IPS-15b (cell line): ENCODE results near the gene ENTR1.
A peak's percentile ranks its signal among the peaks of the same experiment; 100 is the strongest.
"Not testable (repeated sequence)": the region's sequence is repeated elsewhere in the genome, so short reads cannot be mapped to it uniquely, and the experiment has no call there.

ENCODE experiments used
- H3K27me3 ChIP-seq: one replicate; pipeline ENCODE4 v1.6.1; 2013; ENCODE audit warnings: low read length; ENCODE audit not compliant: control insufficient read depth, insufficient read depth
- H3K36me3 ChIP-seq: one replicate; pipeline ENCODE4 v1.6.1; 2013; ENCODE audit warnings: low read length; ENCODE audit not compliant: control insufficient read depth, insufficient read depth
- H3K4me1 ChIP-seq: one replicate; pipeline ENCODE4 v1.6.1; 2013; ENCODE audit warnings: mild to moderate bottlenecking, low read length; ENCODE audit not compliant: control insufficient read depth, insufficient read depth
- H3K4me3 ChIP-seq: one replicate; pipeline ENCODE4 v1.5.1; 2013; ENCODE audit warnings: low read depth, low read length
- H3K9ac ChIP-seq: one replicate; pipeline ENCODE4 v1.6.1; 2013; ENCODE audit warnings: low read depth, mild to moderate bottlenecking, low read length
- H3K9me3 ChIP-seq: one replicate; pipeline ENCODE4 v1.6.1; 2013; ENCODE audit warnings: mild to moderate bottlenecking, low read length; ENCODE audit not compliant: control insufficient read depth, insufficient read depth

ENTR1 gene

DNA sequence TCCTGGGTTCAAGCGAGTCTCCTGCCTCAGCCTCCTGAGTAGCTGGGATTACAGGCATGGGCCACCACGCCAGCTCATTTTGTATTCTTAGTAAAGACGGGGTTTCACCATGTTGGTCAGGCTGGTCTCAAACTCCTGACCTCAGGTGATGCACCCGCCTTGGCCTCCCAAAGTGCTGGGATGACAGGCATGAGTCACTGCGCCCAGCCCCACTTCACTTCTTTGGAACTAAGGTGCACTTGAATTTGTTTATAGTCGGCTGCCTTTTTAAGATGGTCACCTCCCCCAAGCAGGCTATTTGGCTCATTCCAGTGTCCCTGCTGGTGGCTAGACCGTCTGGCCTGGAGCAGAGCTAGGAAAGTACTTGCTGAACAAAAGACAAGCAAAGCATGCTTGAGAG is 15.0 kb upstream of the ENTR1 start:
- not testable (repeated sequence) for H3K9me3 ChIP-seq, H3K4me3 ChIP-seq, H3K27me3 ChIP-seq, H3K4me1 ChIP-seq, H3K9ac ChIP-seq
- peaks cover 44% of the 10 kb centered on the region for H3K36me3 ChIP-seq

DNA sequence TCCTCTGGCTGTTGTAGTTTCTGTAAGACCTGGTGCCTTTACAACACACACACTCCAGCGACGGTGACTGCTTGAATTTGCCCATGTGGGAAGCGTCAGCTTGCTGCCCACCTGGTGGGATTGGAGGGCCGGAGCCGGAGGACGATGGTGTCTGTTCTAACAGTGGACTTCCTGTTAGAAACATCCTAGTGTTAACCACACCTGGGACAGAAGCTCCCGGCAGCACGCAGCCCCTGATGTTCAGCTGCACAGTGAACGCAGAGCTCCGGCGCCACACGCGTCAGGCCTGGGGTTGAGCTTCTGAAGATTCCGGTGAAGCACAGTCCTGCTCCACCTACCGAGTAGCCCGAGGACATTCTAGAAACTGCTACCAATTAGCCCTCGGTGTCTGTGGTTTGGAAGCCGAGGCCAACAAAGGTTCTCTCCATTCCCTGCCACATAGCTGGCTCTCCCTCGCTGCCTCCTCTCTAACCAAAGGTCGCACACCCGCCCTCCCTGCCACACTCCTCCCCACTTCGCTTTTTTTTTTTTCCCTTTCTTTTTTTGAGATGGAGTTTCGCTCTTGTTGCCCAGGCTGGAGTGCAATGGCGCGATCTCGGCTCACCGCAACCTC is 14.4 kb upstream of the ENTR1 start:
- Histone ChIP-seq H3K27me3 (no peaks in the 10 kb centered on the region), H3K36me3 (peaks cover 44% of the 10 kb centered on the region), H3K9ac (no peak overlapping the region), H3K9me3 (no peaks in the 10 kb centered on the region), H3K4me3 (no peak overlapping the region), H3K4me1 (no peaks in the 10 kb centered on the region)

DNA sequence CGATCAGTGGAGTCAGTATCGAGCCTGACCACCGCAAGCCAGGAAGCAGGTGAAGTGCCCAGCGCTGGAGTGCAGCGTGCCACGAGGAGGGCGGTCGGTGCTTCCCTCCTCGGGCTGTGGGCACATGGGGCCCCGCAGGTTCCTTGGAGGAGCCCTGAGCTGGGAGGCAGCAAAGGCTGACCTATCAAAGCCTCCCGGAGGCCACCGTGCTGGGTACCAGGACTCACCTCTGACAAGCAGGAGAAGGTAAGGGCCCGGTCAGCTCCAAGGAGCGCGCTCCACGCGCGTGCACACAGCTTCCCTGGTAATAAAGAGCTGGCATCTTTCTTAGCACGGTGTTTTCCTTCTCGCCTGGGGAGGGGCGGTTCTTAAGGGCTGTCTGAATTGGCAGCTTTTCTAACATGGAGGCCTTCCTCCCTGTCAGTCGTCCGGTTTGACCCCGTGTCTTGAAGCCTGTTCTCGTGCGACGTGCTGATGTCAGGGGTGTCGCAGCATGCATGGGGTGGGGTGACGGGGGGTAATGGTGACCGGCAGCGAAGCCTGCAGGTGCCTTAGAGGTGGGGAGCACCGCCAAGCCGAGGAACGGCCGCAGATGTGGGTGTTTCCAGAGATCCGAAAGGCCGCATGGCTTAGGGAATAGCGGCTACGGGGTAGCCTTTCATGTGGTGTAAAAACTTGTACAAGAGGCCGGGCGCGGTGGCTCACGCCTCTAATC is 13.2 kb upstream of the ENTR1 start:
- Histone ChIP-seq H3K36me3 (peaks cover 46% of the 10 kb centered on the region), H3K9ac (no peak overlapping the region), H3K9me3 (no peaks in the 10 kb centered on the region), H3K4me3 (no peak overlapping the region), H3K4me1 (no peaks in the 10 kb centered on the region), H3K27me3 (no peaks in the 10 kb centered on the region)

DNA sequence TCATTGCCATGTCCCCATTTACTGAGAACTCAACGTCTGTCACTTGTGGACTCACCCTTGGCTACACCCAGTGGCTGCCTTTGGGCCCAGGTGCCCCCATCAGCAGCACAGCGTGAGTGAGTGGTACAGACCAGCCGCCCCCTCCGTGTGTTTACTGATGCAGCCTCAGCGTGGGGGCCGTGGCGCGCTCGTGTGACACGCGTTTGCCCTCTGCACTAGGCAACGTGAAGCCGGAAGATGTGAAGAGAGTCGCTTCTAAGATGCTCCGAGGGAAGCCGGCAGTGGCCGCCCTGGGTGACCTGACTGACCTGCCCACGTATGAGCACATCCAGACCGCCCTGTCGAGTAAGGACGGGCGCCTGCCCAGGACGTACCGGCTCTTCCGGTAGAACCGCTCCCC is 12.5 kb upstream of the ENTR1 start:
- Histone ChIP-seq H3K9me3 (no peaks in the 10 kb centered on the region), H3K9ac (no peak overlapping the region), H3K4me3 (no peak overlapping the region), H3K4me1 (no peaks in the 10 kb centered on the region), H3K36me3 (peaks cover 53% of the 10 kb centered on the region), H3K27me3 (no peaks in the 10 kb centered on the region)

DNA sequence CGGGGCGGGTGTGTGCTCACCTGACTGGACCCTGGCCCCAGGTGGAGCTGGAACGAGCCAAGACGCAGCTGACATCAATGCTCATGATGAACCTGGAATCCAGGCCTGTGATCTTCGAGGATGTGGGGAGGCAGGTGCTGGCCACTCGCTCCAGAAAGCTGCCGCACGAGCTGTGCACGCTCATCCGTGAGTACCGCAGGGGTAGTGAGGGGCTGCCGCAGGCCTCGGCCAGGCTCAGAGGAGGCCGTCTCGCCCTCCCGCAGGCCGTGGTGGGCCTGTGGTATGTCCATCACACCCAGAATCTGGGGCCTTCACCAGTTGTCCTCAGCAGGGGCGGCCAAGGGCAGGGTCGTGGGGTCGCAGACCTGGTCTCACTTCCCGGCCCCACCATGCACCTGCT is 11.4 kb upstream of the ENTR1 start:
- Histone ChIP-seq H3K4me3 (no peak overlapping the region), H3K9ac (no peak overlapping the region), H3K4me1 (no peaks in the 10 kb centered on the region), H3K36me3 (peaks cover 60% of the 10 kb centered on the region), H3K27me3 (no peaks in the 10 kb centered on the region), H3K9me3 (no peaks in the 10 kb centered on the region)

DNA sequence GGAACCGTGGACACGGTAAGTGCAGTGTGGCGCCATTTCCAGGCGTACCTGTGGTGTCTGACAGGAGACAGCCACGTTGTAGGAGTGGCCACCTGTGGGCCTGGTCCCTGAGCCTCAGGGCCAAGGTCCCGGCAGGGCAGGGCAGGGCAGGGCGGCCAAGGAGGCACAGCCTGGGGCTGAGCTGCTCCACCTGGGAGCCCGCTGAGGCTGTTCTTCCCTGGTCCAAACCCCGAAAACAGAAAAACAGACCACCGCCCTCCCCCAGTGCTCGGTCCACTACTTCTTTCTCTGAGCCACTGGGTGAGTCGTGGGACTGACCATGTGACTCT is 8.6 kb upstream of the ENTR1 start:
- Histone ChIP-seq H3K36me3 (peaks cover 79% of the 10 kb centered on the region), H3K4me1 (no peaks in the 10 kb centered on the region), H3K9ac (no peak overlapping the region), H3K9me3 (no peaks in the 10 kb centered on the region), H3K4me3 (no peak overlapping the region), H3K27me3 (no peaks in the 10 kb centered on the region)

DNA sequence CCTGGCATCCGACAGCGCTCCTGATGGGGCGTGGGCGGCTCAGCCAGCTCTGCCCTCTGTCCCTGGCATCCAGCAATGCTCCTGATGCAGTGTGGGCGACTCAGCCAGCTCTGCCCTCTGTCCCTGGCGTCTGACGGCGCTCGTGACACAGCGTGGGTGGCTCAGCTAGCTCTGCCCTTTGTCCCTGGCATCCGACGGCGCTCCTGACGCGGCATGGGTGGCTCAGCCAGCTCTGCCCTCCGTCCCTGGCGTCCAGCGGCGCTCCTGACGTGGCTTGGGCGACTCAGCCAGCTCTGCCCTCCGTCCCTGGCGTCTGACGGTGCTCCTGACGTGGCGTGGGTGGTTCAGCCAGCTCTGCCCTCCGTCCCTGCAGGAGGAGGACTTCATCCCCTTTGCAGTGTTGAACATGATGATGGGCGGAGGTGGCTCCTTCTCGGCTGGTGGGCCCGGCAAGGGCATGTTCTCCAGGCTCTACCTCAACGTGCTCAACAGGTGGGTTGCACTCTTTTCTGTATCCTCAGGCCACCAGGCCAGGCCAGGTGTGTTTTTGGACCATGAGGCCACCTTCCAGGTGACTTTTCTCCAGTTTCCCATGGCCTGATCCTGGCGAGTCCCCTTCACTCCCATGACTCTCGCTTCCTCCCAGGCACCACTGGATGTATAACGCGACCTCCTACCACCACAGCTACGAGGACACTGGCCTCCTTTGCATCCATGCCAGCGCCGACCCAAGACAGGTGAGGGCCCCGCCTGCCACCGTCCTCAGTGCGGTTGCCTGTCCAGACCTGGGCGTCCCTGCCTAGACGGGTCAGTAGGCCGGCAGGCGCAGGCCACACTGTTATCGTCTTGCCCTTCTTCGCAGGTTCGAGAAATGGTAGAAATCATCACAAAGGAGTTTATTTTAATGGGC is 8.0 kb upstream of the ENTR1 start:
- H3K36me3 ChIP-seq = peaks cover 81% of the 10 kb centered on the region
- H3K27me3 ChIP-seq = no peaks in the 10 kb centered on the region
- no peaks in the 10 kb centered on the region for H3K4me1 ChIP-seq
- H3K9me3 ChIP-seq = no peaks in the 10 kb centered on the region
- no peak overlapping the region for H3K9ac ChIP-seq
- no peak overlapping the region for H3K4me3 ChIP-seq

DNA sequence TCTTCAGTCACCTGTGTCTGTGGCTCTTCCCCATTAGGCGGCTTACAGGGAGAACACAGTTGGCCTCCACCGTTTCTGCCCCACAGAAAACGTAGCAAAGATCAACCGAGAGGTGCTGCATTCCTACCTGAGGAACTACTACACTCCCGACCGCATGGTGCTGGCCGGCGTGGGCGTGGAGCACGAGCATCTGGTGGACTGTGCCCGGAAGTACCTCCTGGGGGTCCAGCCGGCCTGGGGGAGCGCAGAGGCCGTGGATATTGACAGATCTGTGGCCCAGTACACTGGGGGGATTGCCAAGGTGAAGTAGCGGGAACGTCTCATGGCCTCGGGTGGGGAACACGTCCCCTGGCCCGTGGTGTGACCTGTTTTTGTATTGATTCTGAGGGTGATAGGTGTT is 6.5 kb upstream of the ENTR1 start:
- H3K4me3 ChIP-seq = no peak overlapping the region
- H3K9me3 ChIP-seq = no peaks in the 10 kb centered on the region
- peaks cover 73% of the 10 kb centered on the region for H3K36me3 ChIP-seq
- H3K27me3 ChIP-seq = no peaks in the 10 kb centered on the region
- H3K4me1 ChIP-seq = no peaks in the 10 kb centered on the region
- no peak overlapping the region for H3K9ac ChIP-seq

DNA sequence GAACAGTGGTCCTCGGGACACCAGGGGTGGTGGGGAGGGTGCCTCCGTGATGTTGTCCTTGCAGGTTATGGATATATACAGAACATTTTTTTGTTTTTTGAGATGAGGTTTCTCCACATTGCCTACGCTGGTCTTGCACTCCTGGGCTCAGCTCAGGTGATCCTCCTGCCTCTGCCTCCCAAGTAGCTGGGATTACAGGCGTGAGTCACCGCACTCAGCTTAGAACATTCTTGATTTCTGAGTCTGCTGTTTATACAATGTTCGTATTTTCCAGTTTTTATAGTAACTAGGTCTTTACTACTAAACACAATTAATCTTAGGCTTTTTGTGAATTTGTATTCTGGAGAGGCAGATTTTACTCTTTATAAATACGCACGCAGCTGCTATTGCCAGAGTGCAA is 6.0 kb upstream of the ENTR1 start:
- H3K4me1 ChIP-seq = peaks cover 2% of the 10 kb centered on the region
- H3K9me3 ChIP-seq = no peaks in the 10 kb centered on the region
- H3K27me3 ChIP-seq = no peaks in the 10 kb centered on the region
- H3K9ac ChIP-seq = no peak overlapping the region
- H3K4me3 ChIP-seq = no peak overlapping the region
- peaks cover 71% of the 10 kb centered on the region for H3K36me3 ChIP-seq

DNA sequence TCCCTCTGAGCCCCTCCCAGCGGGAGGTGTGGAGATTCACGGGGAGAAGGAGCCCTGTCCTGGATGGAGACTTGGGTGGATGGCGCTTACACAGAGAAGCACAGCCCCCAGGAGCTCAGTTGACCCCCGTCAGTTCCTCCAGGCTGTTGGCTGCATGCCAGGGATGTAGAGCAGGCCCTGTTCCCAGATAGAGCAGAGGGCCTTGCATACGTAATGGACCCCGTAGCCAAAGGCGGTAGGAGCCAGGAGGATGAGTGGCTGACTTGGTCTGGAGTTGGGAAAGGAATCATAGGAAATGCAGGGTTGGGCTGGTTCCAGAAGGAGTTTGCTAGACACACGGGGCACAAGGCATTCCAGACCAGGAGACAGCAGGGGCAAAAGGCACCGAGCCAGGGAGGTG is 2.5 kb upstream of the ENTR1 start:
- H3K4me3 ChIP-seq = no peak overlapping the region
- peaks cover 4% of the 10 kb centered on the region for H3K4me1 ChIP-seq
- H3K36me3 ChIP-seq = peaks cover 57% of the 10 kb centered on the region
- H3K9ac ChIP-seq = no peak overlapping the region
- no peaks in the 10 kb centered on the region for H3K27me3 ChIP-seq
- H3K9me3 ChIP-seq = no peaks in the 10 kb centered on the region

DNA sequence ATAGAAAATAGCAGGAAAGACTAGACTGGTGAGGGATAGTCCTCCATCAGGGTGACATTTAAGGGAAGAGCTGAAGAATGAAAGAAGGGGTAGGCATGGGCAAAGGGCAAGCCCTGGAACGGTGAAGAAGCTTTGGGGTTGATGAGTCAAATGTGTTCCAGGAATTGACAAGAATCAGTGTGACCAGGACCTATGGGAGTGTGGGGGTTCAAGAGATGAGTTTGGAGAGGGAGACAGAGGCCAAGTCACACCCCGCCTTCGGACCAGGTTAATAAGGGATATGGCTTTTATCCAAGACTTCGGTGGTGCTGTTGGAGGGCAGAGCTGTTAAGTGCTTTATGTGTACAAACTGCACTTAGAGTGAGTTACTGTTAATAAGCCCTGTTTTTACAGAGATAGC is 964 bp upstream of the ENTR1 start:
- peaks cover 58% of the 10 kb centered on the region for H3K36me3 ChIP-seq
- H3K4me1 ChIP-seq = peaks cover 4% of the 10 kb centered on the region
- peak overlapping the region; percentile 94 for H3K4me3 ChIP-seq
- peak overlapping the region; percentile 96 for H3K9ac ChIP-seq
- H3K9me3 ChIP-seq = no peaks in the 10 kb centered on the region
- no peaks in the 10 kb centered on the region for H3K27me3 ChIP-seq
